ENCODE measurements around the gene PKN2.

- TF ChIP-seq, protein P1, sequence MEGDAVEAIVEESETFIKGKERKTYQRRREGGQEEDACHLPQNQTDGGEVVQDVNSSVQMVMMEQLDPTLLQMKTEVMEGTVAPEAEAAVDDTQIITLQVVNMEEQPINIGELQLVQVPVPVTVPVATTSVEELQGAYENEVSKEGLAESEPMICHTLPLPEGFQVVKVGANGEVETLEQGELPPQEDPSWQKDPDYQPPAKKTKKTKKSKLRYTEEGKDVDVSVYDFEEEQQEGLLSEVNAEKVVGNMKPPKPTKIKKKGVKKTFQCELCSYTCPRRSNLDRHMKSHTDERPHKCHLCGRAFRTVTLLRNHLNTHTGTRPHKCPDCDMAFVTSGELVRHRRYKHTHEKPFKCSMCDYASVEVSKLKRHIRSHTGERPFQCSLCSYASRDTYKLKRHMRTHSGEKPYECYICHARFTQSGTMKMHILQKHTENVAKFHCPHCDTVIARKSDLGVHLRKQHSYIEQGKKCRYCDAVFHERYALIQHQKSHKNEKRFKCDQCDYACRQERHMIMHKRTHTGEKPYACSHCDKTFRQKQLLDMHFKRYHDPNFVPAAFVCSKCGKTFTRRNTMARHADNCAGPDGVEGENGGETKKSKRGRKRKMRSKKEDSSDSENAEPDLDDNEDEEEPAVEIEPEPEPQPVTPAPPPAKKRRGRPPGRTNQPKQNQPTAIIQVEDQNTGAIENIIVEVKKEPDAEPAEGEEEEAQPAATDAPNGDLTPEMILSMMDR (IDR thresholded peaks at IDR 0.05; ENCODE audit: low read depth, low read length), result no peak
- TF ChIP-seq MYC (IDR thresholded peaks at IDR 0.05; ENCODE audit: low read depth, low read length), result no peak
Measured at GRCh38 chr1:88729297-88729696, 45.2 kb downstream of the PKN2 start.
